Panc1 (cell line): ENCODE data around the gene RPL26.

Source experiments
- POLR2AphosphoS5 ChIP-seq: IDR thresholded peaks from 2 replicates; pipeline ENCODE4 v1.6.1; 2012; ENCODE audit warnings: mild to moderate bottlenecking, low read depth, low read length, moderate library complexity
- SIN3A ChIP-seq: IDR thresholded peaks from 2 replicates; pipeline ENCODE4 v1.6.1; 2012; ENCODE audit warnings: low read depth, mild to moderate bottlenecking, low read length, moderate library complexity, borderline replicate concordance; ENCODE audit not compliant: insufficient read depth
- TF ChIP-seq, protein P1 (sequence below): fragments of 450-650 bp; IDR thresholded peaks from 2 replicates; pipeline ENCODE4 v1.5.1; 2017; ENCODE audit warnings: mild to moderate bottlenecking

DNA sequence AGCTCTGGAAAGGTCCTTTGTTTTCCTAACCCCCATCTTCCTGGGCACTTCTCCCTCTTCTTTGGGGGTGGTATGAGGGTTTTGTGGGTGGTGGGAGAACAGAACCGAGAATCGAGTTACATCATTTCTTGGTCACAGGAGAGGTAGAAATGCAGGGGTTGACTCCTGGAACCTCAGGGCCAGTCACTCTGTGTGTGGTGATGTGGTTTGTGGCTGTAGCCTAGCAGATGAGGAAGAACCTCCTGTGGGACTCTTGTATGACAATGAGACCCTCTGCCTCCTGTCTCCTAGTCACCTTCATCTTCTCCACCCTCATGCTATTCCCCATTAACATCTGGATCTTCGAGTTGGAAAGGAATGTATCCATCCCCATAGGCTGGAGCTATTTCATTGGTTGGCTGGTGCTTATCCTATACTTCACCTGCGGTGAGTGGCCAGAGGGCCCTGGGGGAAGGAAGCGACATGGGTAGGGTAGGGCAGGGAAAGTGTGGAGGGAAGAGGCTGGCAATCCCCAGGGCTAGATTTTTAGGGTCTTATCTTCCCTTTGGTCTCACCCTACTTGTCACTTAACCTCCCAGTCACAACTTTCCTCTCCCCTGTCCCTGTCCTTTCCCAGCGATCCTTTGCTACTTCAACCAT, 37.8 kb downstream of the RPL26 start:
- TF ChIP-seq, protein P1, sequence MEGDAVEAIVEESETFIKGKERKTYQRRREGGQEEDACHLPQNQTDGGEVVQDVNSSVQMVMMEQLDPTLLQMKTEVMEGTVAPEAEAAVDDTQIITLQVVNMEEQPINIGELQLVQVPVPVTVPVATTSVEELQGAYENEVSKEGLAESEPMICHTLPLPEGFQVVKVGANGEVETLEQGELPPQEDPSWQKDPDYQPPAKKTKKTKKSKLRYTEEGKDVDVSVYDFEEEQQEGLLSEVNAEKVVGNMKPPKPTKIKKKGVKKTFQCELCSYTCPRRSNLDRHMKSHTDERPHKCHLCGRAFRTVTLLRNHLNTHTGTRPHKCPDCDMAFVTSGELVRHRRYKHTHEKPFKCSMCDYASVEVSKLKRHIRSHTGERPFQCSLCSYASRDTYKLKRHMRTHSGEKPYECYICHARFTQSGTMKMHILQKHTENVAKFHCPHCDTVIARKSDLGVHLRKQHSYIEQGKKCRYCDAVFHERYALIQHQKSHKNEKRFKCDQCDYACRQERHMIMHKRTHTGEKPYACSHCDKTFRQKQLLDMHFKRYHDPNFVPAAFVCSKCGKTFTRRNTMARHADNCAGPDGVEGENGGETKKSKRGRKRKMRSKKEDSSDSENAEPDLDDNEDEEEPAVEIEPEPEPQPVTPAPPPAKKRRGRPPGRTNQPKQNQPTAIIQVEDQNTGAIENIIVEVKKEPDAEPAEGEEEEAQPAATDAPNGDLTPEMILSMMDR = no peak
- TF ChIP-seq POLR2AphosphoS5 = no peak
- no peak for TF ChIP-seq SIN3A
